GM18508 (cell line): ENCODE results near the gene ARHGDIG.
"Not testable (repeated sequence)": the region's sequence is repeated elsewhere in the genome, so short reads cannot be mapped to it uniquely, and the experiment has no call there.

Experiments
- ATAC-seq: cut with Tn5 transposase; IDR thresholded peaks from one replicate; pipeline ENCODE4 v1.9.1; 2021; ENCODE audit warnings: moderate number of reproducible peaks; ENCODE audit not compliant: insufficient read depth, unreplicated experiment

The ARHGDIG gene

DNA sequence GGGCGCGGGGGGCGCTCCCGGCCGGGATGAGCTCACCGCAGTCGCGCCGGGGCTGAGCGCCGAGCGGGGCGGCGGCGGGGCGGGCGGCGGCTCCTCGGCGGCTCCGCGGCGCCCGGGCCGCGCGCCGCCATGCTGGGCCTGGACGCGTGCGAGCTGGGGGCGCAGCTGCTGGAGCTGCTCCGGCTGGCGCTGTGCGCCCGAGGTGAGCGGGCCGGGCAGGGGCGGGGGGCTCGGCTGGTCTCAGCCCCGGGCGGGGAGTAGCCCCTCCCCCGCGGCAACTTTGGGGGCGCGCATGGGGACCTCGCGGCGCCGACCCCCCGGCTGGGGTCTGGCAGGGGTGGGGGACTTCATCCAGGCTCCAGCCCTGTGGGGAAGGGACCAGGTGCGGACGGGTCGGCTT is at the start of gene ARHGDIG:
ARHGDIG (plus strand) TSS at position 40 of the 400 bp plus-strand sequence; CDS start at position 130, 90 bp downstream.
- no peak for ATAC-seq

DNA sequence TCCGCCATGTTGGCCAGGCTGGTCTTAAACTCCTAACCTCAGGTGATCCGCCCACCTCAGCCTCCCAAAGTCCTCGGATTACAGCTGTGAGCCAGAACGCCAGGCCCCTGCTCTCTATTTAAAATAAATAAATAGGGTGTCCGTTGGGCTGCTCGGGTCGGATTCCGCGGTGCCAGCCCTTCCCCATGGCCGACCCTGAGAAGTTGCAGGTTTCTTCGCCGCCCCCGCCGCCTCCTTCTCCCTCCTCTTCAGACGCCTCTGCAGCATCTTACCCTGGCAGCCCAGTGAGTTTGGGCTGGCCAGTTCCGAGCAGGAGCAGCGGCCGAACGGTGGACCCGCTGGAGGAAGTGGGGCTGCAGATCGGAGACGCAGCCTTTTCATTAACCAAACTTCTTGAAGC is 49.4 kb upstream of the ARHGDIG start:
- ATAC-seq, result no peak

GRCh38 chr16:234468-235305 is 45.7 kb upstream of the ARHGDIG start, which contains the start of gene FAM234A:
FAM234A (plus strand) TSS chr16:234821; CDS start chr16:254414, 19,593 bp downstream.
- peak; percentile 73 for ATAC-seq

GRCh38 chr16:239948-240277 is 40.5 kb upstream of the ARHGDIG start:
- ATAC-seq, result no peak

DNA sequence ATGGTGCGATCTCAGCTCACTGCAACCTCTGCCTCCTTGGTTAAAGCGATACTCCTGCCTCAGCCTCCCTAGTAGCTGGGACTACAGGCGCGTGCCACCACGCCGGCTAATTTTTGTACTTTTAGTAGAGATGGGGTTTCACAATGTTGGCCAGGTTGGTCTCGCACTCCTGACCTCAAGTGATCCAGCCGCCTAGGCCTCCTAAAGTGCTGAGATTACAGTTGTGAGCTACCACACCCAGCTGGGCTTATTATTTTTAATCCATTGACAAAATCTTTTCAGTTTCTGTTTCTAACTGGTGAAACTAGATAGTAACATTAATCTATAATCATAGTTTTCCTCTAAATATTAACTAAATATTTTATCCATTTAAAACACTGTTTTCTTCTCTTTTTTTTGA is 39.8 kb upstream of the ARHGDIG start:
- no peak for ATAC-seq

DNA sequence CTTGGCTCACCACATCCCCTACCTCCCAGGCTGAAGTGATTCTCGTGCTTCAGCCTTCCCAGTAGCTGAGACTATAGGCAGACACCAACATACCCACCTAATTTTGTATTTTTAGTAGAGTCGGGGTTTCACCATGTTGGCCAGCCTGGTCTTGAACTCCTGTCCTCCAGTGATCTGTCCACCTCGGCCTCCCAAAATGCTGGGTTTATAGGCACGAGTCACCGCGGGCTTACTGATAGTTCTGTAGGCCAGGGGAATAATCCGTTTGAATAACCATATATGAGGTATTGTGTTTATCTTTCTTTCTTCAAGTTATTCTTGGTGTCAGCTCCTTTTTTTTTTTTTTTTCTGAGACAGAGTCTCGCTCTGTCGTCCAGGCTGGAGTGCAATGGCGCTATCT is 38.1 kb upstream of the ARHGDIG start:
- no peak for ATAC-seq

DNA sequence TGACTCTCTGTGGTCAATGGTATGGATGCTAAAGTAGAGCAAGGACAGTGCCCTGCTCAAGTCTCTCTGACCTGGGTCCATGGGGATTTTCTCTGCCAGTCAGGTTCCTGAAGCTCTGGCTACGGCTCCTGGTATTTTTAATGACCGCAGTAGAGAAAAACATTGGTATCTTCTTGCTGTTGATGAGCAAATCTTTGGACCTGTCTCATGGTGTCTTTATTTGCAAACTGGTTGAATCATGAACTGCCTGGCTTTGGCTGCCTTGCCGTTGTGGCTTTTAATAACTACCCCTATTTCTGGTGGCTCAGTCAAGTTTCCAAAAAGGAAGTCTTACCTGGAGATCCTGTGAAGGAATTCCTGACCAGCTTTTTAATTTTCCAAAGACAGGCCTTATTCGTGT is 37.0 kb upstream of the ARHGDIG start:
- no peak for ATAC-seq

DNA sequence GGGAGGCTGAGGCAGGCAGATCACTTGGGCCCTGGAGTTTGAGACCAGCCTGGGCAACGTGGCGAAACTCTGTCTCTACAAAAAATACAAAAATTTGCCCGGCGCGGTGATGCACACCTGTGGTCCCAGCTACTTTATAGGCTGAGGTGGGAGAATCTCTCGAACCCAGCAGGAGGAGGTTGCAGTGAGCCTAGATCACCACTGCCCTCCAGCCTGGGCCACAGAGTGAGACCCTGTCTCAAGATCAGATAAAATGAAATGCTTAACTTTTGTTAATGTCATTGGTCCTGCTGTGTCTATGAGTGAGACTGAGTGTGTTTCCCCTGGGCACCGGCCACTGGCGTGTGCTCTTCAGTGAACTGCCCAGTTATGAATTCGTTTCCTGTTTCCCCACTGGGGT is 35.3 kb upstream of the ARHGDIG start:
- no peak for ATAC-seq

DNA sequence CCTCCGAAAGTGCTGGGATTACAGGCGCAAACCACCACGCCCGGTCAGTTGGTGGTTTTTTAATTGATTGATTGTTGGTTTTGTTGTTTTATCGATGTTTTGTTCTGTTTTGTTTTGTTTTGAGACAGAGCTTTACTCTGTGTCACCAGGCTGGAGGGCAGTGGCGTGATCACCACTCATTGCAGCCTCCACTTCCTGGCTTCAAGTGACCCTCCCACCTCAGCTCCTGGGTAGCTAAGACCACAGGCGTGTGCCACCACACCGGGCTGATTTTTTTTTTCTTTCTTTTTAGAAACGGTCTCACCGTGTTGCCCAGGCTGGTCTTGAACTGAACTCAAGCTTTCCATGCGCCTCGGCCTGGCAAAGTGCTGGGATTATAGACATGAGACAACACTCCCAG is 33.4 kb upstream of the ARHGDIG start:
- no peak for ATAC-seq

GRCh38 chr16:249431-249830 is 31.0 kb upstream of the ARHGDIG start:
- ATAC-seq, result no peak

- no peak for ATAC-seq
Measured at GRCh38 chr16:252366-253337, 27.7 kb upstream of the ARHGDIG start.

DNA sequence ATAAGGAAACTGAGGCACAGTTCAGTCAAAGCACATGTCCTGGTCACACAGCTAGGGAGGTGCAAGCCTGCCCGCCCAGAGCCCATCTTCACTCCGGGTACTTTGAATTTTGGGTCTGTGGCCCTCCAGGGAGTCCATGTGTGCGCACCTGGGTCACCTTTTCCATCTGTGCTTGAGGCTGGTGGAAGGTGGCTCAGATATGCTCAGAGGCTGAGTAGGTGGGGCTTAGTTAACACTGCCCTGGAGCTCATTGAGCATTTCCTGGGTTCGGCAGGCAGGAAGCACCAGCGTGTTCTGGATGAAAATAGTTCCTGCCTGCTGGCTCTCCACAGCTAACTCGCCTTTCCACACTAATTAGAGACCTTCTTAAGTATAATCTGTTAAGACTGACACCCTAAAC is 26.6 kb upstream of the ARHGDIG start:
- ATAC-seq, result no peak

- ATAC-seq, result no peak
Measured at GRCh38 chr16:254461-254860, 25.9 kb upstream of the ARHGDIG start.

DNA sequence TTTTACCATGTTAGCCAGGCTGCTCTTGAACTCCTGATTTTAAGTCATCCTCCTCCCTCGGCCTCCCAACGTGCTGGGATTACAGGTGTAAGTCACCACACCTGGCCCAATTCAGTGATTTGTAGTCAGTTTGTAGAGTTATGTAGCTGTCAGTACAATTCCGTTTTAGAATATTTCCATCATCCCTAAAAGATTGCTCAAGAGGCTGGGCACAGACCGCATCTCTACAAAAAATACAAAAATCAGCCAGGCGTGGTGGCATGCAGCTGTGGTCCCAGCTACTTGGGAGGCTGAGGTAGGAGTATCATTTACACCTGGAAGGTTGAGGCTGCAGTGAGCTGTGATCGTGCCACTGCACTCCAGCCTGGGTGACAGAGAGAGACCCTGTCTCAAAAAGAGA is 25.2 kb upstream of the ARHGDIG start:
- ATAC-seq, result no peak

- ATAC-seq, result not testable (repeated sequence)
Measured at GRCh38 chr16:258091-258490, 22.3 kb upstream of the ARHGDIG start.

DNA sequence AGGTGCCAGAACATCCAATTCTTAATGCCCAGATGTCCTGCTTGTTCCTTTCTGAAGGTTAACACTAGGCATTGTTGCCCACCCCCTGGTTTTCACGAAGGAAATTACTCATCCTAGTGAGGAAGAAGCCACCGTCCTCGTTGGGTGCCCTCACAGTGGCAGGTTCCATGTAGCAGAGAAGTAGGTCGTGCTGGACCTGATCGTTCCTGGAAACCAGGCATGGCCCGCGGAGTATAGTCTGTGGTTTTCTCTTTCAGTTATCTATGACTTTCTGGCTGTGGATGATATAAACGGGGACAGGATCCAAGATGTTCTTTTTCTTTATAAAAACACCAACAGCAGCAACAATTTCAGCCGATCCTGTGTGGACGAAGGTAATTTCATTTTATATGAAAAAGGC is 21.2 kb upstream of the ARHGDIG start:
- no peak for ATAC-seq

- no peak for ATAC-seq
Measured at GRCh38 chr16:259814-260253, 20.6 kb upstream of the ARHGDIG start.

GRCh38 chr16:260326-260725 is 20.1 kb upstream of the ARHGDIG start:
- ATAC-seq, result no peak

- ATAC-seq, result no peak
Measured at GRCh38 chr16:261031-261691, 19.2 kb upstream of the ARHGDIG start.

DNA sequence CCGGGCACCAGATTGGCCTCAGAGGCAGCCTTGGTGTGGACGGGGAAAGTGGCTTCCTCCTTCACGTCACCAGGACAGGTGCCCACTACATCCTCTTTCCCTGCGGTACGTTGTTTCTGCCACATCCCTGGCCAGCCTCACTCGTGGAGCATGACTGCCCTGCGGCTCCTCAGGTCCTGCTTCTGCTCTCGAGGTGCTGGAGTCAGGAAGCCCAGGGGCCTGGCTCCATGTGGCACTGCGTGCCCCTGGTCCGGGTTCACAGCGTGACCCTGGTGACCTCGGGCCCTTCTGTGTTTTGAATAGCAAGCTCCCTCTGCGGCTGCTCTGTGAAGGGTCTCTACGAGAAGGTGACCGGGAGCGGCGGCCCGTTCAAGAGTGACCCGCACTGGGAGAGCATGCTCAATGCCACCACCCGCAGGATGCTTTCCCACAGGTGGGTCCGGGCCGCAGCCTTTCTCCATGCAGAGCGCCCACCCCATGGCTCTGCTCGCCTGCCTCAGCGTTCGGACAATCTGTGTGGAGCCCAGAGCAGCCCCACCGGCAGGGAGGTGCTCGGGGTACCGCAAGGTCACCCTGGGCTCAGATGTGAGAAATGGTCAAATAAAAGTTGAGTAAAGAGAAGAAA is 18.2 kb upstream of the ARHGDIG start:
- ATAC-seq, result no peak
